KMS-11 (cell line): Measurements from ENCODE around the gene CRADD.

Experiments used
- H2AFZ ChIP-seq: fragments of 200-600 bp; sonication (generic); 2 replicates; pipeline ENCODE4 v1.6.1; 2016; ENCODE audit warnings: antibody characterized with exemption, mixed run types, low read depth
- H3K27ac ChIP-seq: fragments of 200-600 bp; sonication (generic); 2 replicates; pipeline ENCODE4 v1.6.1; 2016; ENCODE audit warnings: mild to moderate bottlenecking, mixed run types
- H3K27me3 ChIP-seq: fragments of 200-600 bp; sonication (generic); 2 replicates; pipeline ENCODE4 v1.6.1; 2017; ENCODE audit warnings: mild to moderate bottlenecking, low read depth, mixed run types, moderate library complexity; ENCODE audit not compliant: insufficient read depth
- H3K36me3 ChIP-seq: fragments of 200-600 bp; sonication (generic); 2 replicates; pipeline ENCODE4 v1.6.1; 2017; ENCODE audit warnings: mild to moderate bottlenecking, mixed run types; ENCODE audit not compliant: insufficient read depth
- H3K4me1 ChIP-seq: fragments of 200-600 bp; sonication (generic); 2 replicates; pipeline ENCODE4 v1.6.1; 2016; ENCODE audit warnings: mild to moderate bottlenecking, low read depth, mixed run types; ENCODE audit not compliant: poor library complexity, severe bottlenecking
- H3K4me2 ChIP-seq: fragments of 200-600 bp; sonication (generic); 2 replicates; pipeline ENCODE4 v1.7.0; 2016; ENCODE audit warnings: mild to moderate bottlenecking, mixed run types
- H3K4me3 ChIP-seq: fragments of 200-600 bp; sonication (generic); IDR thresholded peaks from 2 replicates; pipeline ENCODE4 v1.6.1; 2017; ENCODE audit warnings: low read depth, low read length, mixed read lengths; ENCODE audit not compliant: insufficient read depth
- H3K79me2 ChIP-seq: fragments of 200-600 bp; sonication (generic); 2 replicates; pipeline ENCODE4 v1.6.1; 2016; ENCODE audit warnings: low read depth, mixed run types; ENCODE audit not compliant: insufficient read depth
- H3K9ac ChIP-seq: fragments of 200-600 bp; sonication (generic); 2 replicates; pipeline ENCODE4 v1.6.1; 2016; ENCODE audit warnings: mild to moderate bottlenecking, mixed run types
- H4K20me1 ChIP-seq: fragments of 200-600 bp; sonication (generic); 2 replicates; pipeline ENCODE4 v1.6.1; 2016; ENCODE audit warnings: mild to moderate bottlenecking, mixed run types; ENCODE audit not compliant: insufficient read depth
- CTCF ChIP-seq: fragments of 200-600 bp; sonication (generic); conservative IDR thresholded peaks from 2 replicates; pipeline ENCODE4 v1.6.1; 2017; ENCODE audit warnings: low read depth, mild to moderate bottlenecking, antibody characterized with exemption, low read length, moderate library complexity, mixed read lengths

The CRADD gene

DNA sequence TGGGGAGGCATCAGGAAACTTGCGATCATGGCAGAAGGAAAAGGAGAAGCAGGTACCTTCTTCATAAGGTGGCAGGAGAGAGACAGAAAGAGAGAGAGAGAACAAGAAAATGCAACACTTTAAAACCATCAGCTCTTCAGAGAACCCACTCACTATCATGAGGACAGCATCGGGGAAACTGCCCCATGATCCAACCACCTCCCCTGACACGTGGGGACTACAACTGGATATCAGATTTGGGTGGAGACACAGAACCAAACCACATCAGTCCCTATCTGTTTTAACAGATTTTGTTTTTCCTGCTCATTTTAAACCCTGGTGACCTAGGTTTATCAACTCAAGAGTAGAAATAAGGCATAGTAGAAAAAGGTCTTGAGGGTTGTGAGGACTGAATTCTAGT is 261.1 kb downstream of the CRADD start:
- Histone ChIP-seq H3K9ac (no peak overlapping the region), H4K20me1 (no peaks in the 10 kb centered on the region), H3K36me3 (no peaks in the 10 kb centered on the region), H3K27ac (no peak overlapping the region), H3K4me2 (no peak overlapping the region), H3K4me1 (no peaks in the 10 kb centered on the region), H2AFZ (no peak overlapping the region), H3K79me2 (no peaks in the 10 kb centered on the region), H3K27me3 (no peaks in the 10 kb centered on the region), H3K4me3 (no peak overlapping the region)
- TF ChIP-seq CTCF, result no peak

GRCh38 chr12:93938931-93939330 is 261.8 kb downstream of the CRADD start:
- H2AFZ ChIP-seq, result no peak overlapping the region
- no peak overlapping the region for H3K9ac ChIP-seq
- no peak overlapping the region for H3K4me3 ChIP-seq
- H4K20me1 ChIP-seq, result no peaks in the 10 kb centered on the region
- no peaks in the 10 kb centered on the region for H3K36me3 ChIP-seq
- no peaks in the 10 kb centered on the region for H3K79me2 ChIP-seq
- H3K27me3 ChIP-seq, result no peaks in the 10 kb centered on the region
- no peak overlapping the region for H3K4me2 ChIP-seq
- no peaks in the 10 kb centered on the region for H3K4me1 ChIP-seq
- TF ChIP-seq CTCF, result no peak
- no peak overlapping the region for H3K27ac ChIP-seq

- Histone ChIP-seq H3K27ac (no peak overlapping the region), H4K20me1 (no peaks in the 10 kb centered on the region), H3K9ac (no peak overlapping the region), H3K4me3 (no peak overlapping the region), H3K79me2 (no peaks in the 10 kb centered on the region), H3K4me1 (no peaks in the 10 kb centered on the region), H2AFZ (no peak overlapping the region), H3K27me3 (no peaks in the 10 kb centered on the region), H3K4me2 (no peak overlapping the region), H3K36me3 (no peaks in the 10 kb centered on the region)
- TF ChIP-seq CTCF, result no peak
These were observed 262.6 kb downstream of the CRADD start for GRCh38 chr12:93939641-93940325.

DNA sequence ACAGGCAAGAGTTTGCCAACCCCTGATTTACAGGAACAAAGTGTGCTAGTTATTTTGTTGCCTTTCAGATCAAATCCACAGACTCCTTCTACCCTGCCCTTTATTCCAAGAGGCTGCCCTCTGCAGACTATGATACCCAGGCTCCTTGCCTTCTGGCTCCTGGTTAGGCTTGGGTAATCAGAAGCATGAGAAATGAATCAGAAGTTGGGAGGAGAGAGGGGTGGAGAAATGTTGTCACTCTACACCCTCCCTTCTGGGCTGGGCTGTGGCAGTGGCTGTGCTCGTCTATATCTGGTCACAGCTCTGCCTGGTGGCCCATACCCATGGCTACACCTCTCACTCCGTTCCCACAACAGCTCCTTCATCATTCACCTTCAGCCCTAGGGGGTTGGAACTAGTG is 266.6 kb downstream of the CRADD start:
- H3K27ac ChIP-seq, result no peak overlapping the region
- no peaks in the 10 kb centered on the region for H3K79me2 ChIP-seq
- H4K20me1 ChIP-seq, result no peaks in the 10 kb centered on the region
- no peaks in the 10 kb centered on the region for H3K27me3 ChIP-seq
- H3K4me1 ChIP-seq, result no peaks in the 10 kb centered on the region
- H3K4me2 ChIP-seq, result no peak overlapping the region
- no peak overlapping the region for H3K4me3 ChIP-seq
- no peak overlapping the region for H2AFZ ChIP-seq
- no peak for TF ChIP-seq CTCF
- no peak overlapping the region for H3K9ac ChIP-seq
- no peaks in the 10 kb centered on the region for H3K36me3 ChIP-seq
